AG04450 (cell line): ENCODE data around the gene HSPB6. TPM values are rescaled to one million over a fixed set of nuclear protein-coding genes. Genes with fewer than 3 reads are reported as not detected.

Source experiments
- CTCF ChIA-PET: fragments of 300-600, 350-600 bp; formaldehyde crosslinking; extraction: SDS; loops from one replicate; lab custom pipeline; 2022; ENCODE audit warnings: antibody characterized with exemption, inconsistent platforms; lab: Charles Lee
- POLR2A ChIA-PET: fragments of 350-600 bp; formaldehyde crosslinking; extraction: SDS; loops from one replicate; lab custom pipeline; 2021; ENCODE audit warnings: antibody characterized with exemption, inconsistent platforms; lab: Yijun Ruan, JAX
- DNase-seq: peaks from one replicate; pipeline ENCODE4 v3.0.0-alpha.2; 2011; ENCODE audit warnings: low read depth, low spot score
- H3K27ac ChIP-seq: one replicate; pipeline ENCODE4 v1.5.1; 2012; ENCODE audit warnings: low read depth, low read length, control low read depth
- H3K27me3 ChIP-seq: one replicate; pipeline ENCODE4 v1.6.0; 2012; ENCODE audit warnings: low read length; ENCODE audit not compliant: control insufficient read depth, insufficient read depth
- H3K4me3 ChIP-seq: 2 replicates; pipeline ENCODE4 v1.5.1; 2011; ENCODE audit warnings: mild to moderate bottlenecking, low read depth, low read length, control low read depth
- H3K9me3 ChIP-seq: 2 replicates; pipeline ENCODE4 v1.5.1; 2012; ENCODE audit warnings: low read length; ENCODE audit not compliant: control insufficient read depth, insufficient read depth
- CTCF ChIP-seq: IDR thresholded peaks from 2 replicates; pipeline ENCODE4 v1.5.1; 2011; ENCODE audit warnings: low read depth, low read length, control low read depth, inconsistent platforms
- polyA plus RNA-seq: library from polyadenylated mRNA; depleted of rRNA; stranded (reverse); fragments of >200 nt; gene quantifications from 2 replicates; pipeline ENCODE4 v1.2.3, GENCODE V29; 2011

HSPB6 gene
- polyA plus RNA-seq, 1 experiment: 31.7 TPM

DNA sequence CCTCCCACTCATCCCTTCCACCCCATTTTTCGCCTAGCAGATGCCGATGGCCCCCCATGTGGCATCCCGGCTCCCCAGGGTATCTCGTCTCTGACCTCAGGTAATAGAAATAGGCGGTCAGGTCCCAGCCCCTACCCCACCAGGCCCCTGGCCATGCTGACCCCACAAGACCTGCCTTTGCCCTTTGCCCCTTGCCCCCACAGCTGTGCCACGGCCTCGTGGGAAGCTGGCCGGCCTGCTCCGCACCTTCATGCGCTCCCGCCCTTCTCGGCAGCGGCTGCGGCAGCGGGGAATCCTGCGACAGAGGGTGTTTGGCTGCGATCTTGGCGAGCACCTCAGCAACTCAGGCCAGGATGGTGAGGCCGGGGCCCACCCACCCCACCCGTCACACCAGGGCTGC lies 23.9 kb upstream of the HSPB6 start:
- ChIA-PET CTCF (no interaction called here), POLR2A (no interaction called here)
- no peak overlapping the region for H3K4me3 ChIP-seq
- H3K27me3 ChIP-seq: no peaks in the 10 kb centered on the region
- no peak for TF ChIP-seq CTCF
- no peaks in the 10 kb centered on the region for H3K9me3 ChIP-seq
- no peak for DNase-seq
- H3K27ac ChIP-seq: no peak overlapping the region

DNA sequence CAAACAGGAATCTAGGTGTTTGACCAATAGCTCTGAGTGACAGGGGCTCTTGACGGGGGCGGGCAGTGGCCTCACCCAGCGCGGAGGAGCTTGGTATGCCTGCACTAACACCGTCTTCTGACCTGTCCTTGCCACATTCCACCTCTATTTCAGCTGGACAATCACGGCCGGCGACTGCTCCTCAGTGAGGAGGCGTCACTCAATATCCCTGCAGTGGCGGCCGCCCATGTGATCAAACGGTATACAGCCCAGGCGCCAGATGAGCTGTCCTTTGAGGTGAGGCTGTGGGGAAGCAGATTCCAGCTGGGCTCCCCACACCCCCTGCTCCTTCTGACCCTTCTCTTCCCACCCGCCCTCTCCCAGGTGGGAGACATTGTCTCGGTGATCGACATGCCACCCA lies 23.2 kb upstream of the HSPB6 start:
- ChIA-PET CTCF (no interaction called here), POLR2A (no interaction called here)
- TF ChIP-seq CTCF: no peak
- no peak overlapping the region for H3K27ac ChIP-seq
- no peaks in the 10 kb centered on the region for H3K9me3 ChIP-seq
- DNase-seq: no peak
- no peak overlapping the region for H3K4me3 ChIP-seq
- H3K27me3 ChIP-seq: no peaks in the 10 kb centered on the region

DNA sequence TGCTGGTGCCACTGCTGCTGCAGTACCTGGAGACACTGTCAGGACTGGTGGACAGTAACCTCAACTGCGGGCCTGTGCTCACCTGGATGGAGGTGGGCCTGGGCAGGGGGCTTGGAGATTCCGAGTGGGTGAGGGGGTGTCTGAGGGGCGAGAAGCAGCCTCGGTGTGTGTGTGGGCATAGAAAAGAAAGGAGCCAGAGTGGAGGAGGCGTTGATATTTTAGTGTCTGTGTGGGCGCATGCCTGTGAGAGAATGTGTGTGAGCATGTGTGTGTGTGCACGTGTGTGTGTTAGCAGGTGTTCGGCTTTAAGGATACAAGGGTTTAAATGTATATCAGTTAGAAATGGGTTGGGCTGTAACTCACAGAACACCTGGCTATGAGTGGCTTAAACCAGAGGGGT lies 22.2 kb upstream of the HSPB6 start:
- no peak for TF ChIP-seq CTCF
- H3K27me3 ChIP-seq: no peaks in the 10 kb centered on the region
- no peak overlapping the region for H3K27ac ChIP-seq
- no peaks in the 10 kb centered on the region for H3K9me3 ChIP-seq
- no peak overlapping the region for H3K4me3 ChIP-seq
- DNase-seq: no peak
- ChIA-PET POLR2A (no interaction called here), CTCF (no interaction called here)

- Histone ChIP-seq H3K27ac (no peak overlapping the region), H3K4me3 (no peak overlapping the region), H3K27me3 (no peaks in the 10 kb centered on the region), H3K9me3 (no peaks in the 10 kb centered on the region)
- CTCF ChIA-PET: no interaction called here
- POLR2A ChIA-PET: no interaction called here
- no peak for DNase-seq
- TF ChIP-seq CTCF: no peak
These were observed 21.1 kb upstream of the HSPB6 start for GRCh38 chr19:35777961-35778360.

- POLR2A ChIA-PET: no interaction called here
- no peak overlapping the region for H3K27ac ChIP-seq
- TF ChIP-seq CTCF: no peak
- CTCF ChIA-PET: no interaction called here
- DNase-seq: no peak
- H3K4me3 ChIP-seq: no peak overlapping the region
- no peaks in the 10 kb centered on the region for H3K27me3 ChIP-seq
- no peaks in the 10 kb centered on the region for H3K9me3 ChIP-seq
These were observed 20.4 kb upstream of the HSPB6 start for GRCh38 chr19:35777086-35777841.
